ENCODE data around the gene MICAL1.
"Not testable (repeated sequence)": the region's sequence is repeated elsewhere in the genome, so short reads cannot be mapped to it uniquely, and the experiment has no call there.

The MICAL1 gene

GRCh38 chr6:109477184-109477583, 21.6 kb upstream of the MICAL1 start:
- no peak for DNase-seq

- no peak for DNase-seq
Observed at GRCh38 chr6:109475625-109476024, 20.1 kb upstream of the MICAL1 start.

DNA sequence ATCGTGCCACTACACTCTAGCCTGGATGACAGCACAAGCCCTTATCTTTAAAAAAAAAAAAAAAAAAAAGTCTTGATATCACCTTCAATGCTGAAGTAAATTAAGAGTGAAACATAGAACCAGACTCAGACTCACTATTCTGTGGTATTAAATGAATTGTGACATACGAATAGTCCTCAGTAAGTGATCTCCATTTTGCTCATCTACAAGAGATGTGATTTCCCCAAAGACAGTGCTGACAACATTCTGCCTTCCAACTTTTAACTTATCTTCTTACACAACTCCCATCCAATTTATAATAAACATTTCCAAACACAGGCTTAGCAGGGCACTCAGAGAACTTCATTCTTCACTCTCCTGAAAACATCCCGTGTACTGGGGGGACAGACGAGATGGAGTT, 19.4 kb upstream of the MICAL1 start:
- DNase-seq = no peak

DNA sequence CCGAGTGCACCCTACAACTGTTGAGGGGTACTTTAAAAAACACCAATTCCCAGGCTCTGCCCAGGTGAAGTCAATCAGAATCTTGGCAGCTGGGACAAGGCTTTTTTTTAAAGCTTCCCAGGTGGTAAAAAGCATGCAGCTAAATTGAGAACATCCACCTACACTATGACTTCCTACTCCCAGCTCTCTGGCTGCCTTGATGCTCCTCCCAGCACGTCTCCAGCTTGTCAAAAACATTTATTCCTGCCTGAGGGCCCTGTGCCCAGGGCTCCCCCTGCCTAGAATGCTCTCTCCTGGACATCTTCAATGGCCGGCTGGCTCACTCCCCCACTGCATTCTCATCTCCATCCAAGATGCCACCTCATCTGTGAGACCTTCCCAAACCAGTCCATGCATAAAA, 17.5 kb upstream of the MICAL1 start:
- no peak for DNase-seq

DNA sequence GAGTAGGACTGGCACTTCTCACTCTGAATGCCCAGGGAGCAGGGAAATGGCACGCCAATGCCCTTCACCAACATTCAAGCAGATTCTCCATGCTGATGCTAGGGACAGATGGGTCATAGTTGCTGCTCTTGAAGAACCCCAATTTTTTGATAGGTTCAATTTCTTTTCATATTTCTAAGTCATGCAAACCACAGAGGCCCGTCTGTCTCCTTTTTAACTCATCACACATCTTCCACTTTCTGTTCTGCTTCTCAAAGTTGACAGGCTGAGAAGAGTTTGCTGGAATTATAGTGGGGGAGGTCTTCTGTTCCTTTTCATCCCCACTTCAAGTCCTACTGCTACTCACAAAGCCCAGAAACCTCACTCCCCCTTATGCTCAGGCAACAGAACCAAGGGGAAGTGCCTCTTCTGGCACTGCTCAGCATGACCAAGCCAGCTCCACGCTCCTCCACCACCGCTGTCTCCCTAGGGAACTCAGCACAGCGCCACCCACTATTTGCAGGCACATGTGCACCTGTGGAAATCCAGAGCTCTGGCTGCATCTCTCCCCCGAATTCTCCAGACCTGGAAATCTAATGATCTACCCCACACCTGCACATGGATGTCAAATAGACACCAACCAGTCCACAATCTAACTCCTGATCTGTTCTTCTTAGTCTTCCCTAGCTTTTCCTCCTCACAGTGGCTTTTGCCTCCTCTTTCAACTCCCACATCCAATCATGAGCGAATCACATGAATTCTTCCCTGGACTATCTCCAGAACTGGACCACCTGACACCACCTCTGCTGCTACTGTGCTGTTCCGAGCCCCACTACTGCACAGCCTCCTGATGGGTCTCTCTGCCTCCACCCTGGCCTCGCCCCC, 16.8 kb upstream of the MICAL1 start:
- no peak for DNase-seq

- no peak for DNase-seq
Observed at GRCh38 chr6:109471105-109471810, 15.7 kb upstream of the MICAL1 start.

DNA sequence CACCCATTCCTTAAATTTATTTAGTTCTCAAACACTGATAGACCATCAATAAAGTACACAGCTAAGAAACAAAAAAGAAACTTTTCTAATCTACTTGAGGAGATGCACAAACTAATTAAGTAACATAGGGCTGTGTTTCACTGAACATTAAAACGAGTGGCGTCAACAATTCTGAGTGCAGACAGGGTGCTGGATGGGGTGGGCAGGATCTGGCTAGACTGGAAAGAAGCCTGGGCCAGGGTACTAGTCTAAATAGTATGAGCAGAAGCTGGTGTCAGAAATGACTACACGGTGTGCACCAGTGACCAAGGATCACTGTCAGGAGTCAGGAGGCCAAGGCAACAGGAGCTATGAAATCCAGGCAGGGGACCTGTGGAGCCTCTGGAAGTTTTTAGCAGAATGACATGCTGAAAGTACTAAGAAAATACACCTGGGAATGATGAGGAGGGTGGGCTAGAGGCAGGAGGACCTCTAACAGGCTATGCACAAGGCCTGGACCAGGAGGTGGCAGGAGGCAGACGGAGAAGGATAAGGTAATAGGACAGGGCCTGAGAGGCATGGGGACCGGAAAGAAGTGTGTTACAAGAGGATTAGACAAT, 14.1 kb upstream of the MICAL1 start:
- DNase-seq = no peak

- no peak for DNase-seq
Observed at GRCh38 chr6:109467696-109468095, 12.1 kb upstream of the MICAL1 start.

DNA sequence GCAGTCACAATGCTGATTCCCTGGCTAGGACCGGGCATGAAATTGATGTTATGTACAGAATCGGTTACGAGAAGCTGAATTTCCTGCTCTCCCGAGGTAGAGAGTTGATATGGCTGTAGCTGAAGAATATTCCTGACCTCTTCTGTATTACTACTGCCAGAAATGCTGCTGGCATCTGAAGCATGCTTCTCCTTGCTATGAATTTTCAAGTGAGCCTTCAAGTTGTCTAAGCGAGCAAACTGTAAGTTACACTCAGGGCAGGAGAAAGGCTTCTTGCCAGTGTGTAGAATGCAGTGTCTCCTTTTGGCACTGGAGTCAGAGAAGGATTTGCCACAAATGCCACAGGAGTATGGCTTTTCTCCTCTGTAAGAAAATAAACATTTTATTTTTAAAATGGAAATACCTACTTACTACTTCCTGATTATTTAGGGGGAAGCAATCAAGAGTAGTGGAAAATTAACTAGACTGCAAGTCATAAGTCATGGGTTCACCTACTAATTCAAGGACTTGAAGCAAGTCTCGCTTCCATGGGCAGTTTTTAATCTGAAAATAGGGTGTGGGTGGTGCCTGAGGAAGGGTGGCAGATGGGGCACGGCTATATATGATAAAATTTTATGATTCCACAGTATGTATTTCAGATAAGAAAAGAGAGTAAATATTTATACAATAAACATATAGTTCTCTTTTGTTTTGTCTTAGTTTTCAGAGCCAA, 10.8 kb upstream of the MICAL1 start:
- peak; percentile 93 for DNase-seq

- peak; percentile 93 for DNase-seq
Observed at GRCh38 chr6:109465772-109466171, 10.2 kb upstream of the MICAL1 start.

- no peak for DNase-seq
Observed at GRCh38 chr6:109461733-109462526, 6.4 kb upstream of the MICAL1 start.

DNA sequence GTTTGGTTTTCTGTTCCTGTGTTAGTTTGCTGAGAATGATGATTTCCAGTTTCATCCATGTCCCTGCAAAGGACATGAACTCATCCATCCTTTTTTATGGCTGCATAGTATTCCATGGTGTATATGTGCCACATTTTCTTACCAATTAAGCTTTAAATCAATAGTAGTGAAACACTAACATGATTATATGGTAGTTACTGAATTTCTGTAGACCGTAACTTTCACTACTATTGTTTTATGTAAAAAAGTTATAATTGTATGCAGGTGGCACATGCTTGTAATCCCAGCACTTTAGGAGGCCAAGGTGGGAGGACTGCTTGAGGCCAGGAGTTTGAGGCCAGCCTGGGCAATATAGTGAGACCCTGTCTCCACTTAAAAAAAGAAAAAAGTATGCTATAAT, 5.6 kb upstream of the MICAL1 start:
- DNase-seq = not testable (repeated sequence)

DNA sequence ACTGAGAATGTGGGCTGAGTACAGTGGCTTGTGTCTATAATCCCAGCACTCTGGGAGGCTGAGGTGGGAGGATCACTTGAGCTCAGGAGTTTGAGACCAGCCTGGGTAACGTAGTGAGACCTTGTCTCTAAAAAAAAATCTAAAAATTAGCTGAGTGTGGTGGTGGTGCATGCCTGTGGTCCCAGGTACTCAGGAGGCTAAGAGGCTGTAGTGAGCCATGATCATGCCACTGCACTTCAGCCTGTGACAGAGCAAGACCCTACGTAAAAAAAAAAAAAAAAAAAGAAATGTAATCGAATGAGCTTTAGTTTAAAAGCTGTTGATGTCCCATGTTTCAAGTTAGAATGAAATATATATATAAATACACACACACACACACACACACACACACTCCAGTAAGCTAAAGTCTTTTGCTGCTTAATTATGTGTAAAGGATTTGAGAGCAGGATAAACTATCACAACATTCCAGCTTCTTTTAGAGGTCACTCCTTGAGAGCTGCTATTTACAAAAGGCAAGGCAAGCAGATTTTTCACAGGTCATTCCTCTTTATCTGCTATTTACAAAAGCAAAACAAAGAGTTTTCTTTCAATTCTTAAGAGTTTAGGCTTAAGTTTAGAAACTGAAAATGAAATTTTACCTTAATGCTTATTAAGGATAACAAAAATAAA, 4.7 kb upstream of the MICAL1 start:
- DNase-seq = peak; percentile 79

DNA sequence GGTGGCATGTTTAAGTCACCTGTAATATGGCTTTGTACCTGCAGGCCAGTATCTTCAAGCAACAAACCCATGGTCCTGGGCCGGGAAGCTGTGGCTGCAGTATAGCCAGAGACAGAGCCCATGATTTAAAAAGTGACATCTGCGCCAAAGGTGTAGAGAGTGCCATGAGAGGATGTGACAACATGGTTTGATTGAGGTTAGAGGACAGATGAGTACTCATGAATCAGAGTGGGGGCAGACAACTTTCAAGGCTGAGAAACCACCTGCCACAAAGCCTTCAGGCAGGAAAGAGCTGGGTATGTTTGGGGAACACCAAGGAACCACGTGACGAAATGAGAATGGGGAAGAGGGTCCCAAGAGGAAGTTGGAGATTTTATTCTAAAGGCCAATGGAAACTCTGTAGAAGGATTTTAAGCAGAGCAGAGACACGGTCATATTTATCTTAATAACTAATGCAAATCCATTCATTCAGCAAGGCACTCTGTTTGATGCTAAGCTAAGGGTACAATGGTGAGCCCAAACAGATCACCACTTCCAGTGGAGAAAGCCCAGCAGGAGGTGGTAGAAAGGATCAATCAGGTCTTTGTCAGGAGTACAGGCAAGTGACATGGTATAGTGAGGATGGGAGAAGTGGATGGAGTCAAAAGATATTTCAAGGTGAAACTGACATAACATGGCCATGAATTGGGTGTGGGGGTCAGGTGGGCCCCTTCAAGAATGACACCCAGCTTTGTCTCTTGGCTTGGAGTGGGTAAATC, 3.4 kb upstream of the MICAL1 start:
- DNase-seq = no peak

GRCh38 chr6:109457562-109457996, 2.0 kb upstream of the MICAL1 start:
- no peak for DNase-seq

DNA sequence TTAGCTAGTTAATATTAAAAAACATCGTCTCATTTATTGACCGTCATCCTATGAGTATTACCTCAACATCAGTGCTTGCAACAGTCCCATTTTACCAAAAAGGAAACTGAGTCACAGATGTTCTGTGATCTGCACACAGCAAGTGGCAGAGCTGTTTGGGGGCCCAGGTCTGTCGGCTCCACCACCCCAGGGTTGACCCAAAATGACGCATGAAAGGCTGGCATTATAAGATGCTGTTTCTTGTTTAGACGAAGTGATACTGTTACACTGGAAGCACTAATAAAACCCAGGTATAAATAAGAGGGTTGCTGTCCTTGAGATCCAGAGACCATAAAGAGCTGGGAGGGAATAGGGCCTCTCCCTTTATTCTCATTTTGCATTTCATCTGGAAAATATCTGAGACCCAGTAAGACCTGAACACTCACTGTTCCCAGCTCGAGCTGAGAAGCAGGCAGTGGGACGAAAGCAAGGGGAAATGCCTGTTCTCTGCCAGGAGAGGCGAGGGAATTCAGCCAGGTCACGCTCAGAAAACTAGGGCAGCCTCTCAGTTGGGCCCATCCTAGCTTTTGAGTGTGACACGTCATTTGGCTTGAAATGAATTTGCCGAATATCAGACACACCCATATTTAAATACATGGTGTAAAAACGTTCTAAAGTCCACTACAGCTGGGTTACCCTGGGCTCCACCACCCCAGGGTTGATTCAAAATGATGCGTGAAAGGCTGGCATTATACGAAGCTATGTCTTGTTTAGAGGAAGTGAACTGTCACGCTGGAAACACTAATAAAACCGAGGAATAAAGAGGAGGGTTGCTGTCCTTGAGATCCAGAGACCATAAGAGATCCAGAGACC, 1.4 kb upstream of the MICAL1 start:
- peak; percentile 37 for DNase-seq

DNA sequence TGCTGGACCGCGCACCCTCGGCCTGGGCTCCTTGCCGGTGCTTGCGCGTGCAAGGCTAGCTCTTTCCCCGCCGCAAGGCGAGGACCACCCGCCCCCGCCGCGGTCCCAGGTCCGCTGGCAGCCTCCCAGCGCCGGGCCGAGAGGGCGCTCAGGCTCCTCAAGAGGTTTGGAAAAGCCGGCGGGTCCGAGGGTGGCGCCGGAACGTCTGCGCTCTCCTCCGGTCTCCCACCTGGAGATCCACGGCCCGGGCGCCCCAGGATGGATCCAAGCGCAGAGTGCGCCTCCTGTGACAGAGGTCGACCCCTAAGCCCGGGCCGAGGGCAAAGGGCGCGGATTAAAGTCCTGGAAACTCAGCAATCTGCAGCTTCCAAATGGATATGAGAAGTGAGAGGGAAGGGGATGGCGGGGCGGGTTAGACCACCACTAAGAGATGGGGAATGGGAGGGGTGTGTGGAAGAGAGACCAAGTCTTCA, 575 bp upstream of the MICAL1 start:
- peak; percentile 65 for DNase-seq

GRCh38 chr6:109454496-109455436, 806 bp downstream of the MICAL1 start:
- DNase-seq = no peak
